IPS-18a (cell line): ENCODE measurements around the gene GPR18.
"Not testable (repeated sequence)": the region's sequence is repeated elsewhere in the genome, so short reads cannot be mapped to it uniquely, and the experiment has no call there.

ENCODE experiments used
- H3K27ac ChIP-seq: one replicate; pipeline ENCODE4 v1.5.1; 2013; ENCODE audit warnings: low read length
- H3K27me3 ChIP-seq: one replicate; pipeline ENCODE4 v1.6.1; 2013; ENCODE audit warnings: mild to moderate bottlenecking, low read length; ENCODE audit not compliant: control insufficient read depth, insufficient read depth
- H3K36me3 ChIP-seq: one replicate; pipeline ENCODE4 v1.6.1; 2013; ENCODE audit warnings: low read depth, low read length; ENCODE audit not compliant: control insufficient read depth
- H3K4me1 ChIP-seq: one replicate; pipeline ENCODE4 v1.6.1; 2013; ENCODE audit warnings: low read depth, low read length; ENCODE audit not compliant: control insufficient read depth
- H3K4me3 ChIP-seq: one replicate; pipeline ENCODE4 v1.5.1; 2013; ENCODE audit warnings: low read length
- H3K9ac ChIP-seq: one replicate; pipeline ENCODE4 v1.6.1; 2013; ENCODE audit warnings: mild to moderate bottlenecking, low read length, moderate library complexity
- H3K9me3 ChIP-seq: one replicate; pipeline ENCODE4 v1.6.1; 2013; ENCODE audit warnings: low read depth, low read length; ENCODE audit not compliant: control insufficient read depth

The GPR18 gene

DNA sequence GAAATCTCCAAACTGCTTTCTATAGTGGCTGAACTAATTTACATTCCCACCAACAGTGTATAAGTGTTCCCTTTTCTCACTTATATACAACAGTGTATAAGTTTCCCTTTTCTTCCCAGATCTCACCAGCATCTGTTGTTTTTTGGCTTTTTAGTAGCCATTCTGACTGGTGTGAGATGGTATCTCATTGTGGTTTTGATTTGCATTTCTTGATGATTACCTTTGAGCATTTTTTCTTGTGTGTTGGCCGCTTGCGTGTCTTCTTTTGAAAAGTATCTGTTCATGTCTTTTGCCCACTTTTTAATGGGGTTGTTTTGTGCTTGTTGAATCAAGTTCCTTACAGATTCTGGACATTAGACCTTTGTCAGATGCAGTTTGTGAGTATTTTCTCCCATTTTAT is 8.6 kb downstream of the GPR18 start:
- not testable (repeated sequence) for H3K9me3 ChIP-seq, H3K36me3 ChIP-seq, H3K27me3 ChIP-seq, H3K9ac ChIP-seq, H3K4me1 ChIP-seq, H3K4me3 ChIP-seq, H3K27ac ChIP-seq

GRCh38 chr13:99249178-99249577 is 9.0 kb downstream of the GPR18 start:
- not testable (repeated sequence) for H3K27me3 ChIP-seq, H3K36me3 ChIP-seq, H3K4me3 ChIP-seq, H3K4me1 ChIP-seq, H3K9ac ChIP-seq, H3K27ac ChIP-seq, H3K9me3 ChIP-seq

DNA sequence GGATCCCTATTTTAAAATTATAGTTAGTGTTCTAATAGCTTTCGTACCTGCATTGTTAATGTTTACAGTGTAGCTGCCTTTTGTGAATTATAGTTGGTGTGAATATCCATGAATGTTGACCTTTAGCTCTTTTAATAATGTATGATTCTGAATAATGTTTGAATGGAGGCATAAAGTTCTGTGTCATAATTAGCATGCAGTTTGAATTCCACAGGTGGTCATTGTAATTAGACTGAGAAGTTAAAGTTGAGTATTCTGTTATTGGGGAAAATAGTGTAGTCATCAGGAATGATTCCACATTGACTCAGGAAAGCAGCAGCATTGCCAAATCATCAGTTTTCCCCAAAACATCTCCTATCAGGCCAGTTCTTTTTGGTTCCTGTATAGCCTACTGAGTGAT is 12.1 kb downstream of the GPR18 start:
- H3K9ac ChIP-seq, result no peak overlapping the region
- H3K9me3 ChIP-seq, result no peaks in the 10 kb centered on the region
- H3K27ac ChIP-seq, result no peak overlapping the region
- no peaks in the 10 kb centered on the region for H3K4me1 ChIP-seq
- H3K27me3 ChIP-seq, result no peaks in the 10 kb centered on the region
- peaks cover 14% of the 10 kb centered on the region for H3K36me3 ChIP-seq
- no peak overlapping the region for H3K4me3 ChIP-seq

GRCh38 chr13:99237981-99238662 is 20.1 kb downstream of the GPR18 start:
- H3K27me3 ChIP-seq, result no peaks in the 10 kb centered on the region
- H3K4me3 ChIP-seq, result no peak overlapping the region
- H3K36me3 ChIP-seq, result peaks cover 25% of the 10 kb centered on the region
- H3K27ac ChIP-seq, result no peak overlapping the region
- no peaks in the 10 kb centered on the region for H3K4me1 ChIP-seq
- H3K9me3 ChIP-seq, result no peaks in the 10 kb centered on the region
- no peak overlapping the region for H3K9ac ChIP-seq

DNA sequence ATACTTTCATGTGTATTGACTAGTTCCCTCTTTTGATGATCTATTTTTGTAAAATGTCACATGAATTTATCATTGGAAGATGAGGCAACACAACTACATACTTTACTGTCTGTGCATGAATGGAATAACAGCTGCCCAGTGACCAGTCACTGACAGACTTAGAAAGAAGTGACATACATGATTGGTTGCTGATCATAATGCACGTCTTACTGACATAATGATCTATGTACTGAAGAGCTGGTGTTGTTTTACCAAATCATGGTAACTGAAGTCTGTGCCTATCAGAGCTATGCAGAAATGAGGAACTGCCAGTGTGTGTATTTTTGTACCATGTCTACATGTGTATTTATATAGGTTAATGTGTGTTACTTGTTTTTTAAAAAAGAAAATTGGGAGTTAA is 26.5 kb downstream of the GPR18 start:
- H3K27ac ChIP-seq, result no peak overlapping the region
- H3K4me3 ChIP-seq, result no peak overlapping the region
- H3K9me3 ChIP-seq, result no peaks in the 10 kb centered on the region
- no peak overlapping the region for H3K9ac ChIP-seq
- H3K36me3 ChIP-seq, result no peaks in the 10 kb centered on the region
- no peaks in the 10 kb centered on the region for H3K27me3 ChIP-seq
- H3K4me1 ChIP-seq, result no peaks in the 10 kb centered on the region

DNA sequence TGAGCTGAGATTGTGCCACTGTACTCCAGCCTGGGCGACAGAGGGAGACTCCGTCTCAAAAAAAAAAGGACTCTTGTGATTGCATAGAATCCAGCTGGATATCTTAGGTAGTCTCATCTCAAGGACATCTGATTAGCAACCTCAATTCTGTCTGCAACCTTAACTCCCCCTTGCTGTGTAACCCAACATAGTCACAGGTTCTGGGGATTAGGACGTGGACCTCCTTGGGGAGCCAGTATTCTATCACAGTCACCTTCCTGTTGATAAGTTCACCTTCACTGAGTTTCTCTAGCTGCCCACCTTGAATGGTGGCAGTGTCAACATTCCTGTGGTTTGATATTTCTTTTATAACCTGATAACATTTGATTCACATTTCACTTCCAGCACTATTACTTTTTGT is 27.2 kb downstream of the GPR18 start:
- Histone ChIP-seq H3K4me1 (no peaks in the 10 kb centered on the region), H3K27ac (no peak overlapping the region), H3K4me3 (no peak overlapping the region), H3K9me3 (no peaks in the 10 kb centered on the region), H3K36me3 (no peaks in the 10 kb centered on the region), H3K9ac (no peak overlapping the region), H3K27me3 (no peaks in the 10 kb centered on the region)

- not testable (repeated sequence) for H3K36me3 ChIP-seq, H3K27ac ChIP-seq, H3K9ac ChIP-seq, H3K4me3 ChIP-seq, H3K9me3 ChIP-seq, H3K27me3 ChIP-seq, H3K4me1 ChIP-seq
Observed at GRCh38 chr13:99230588-99230987, 27.6 kb downstream of the GPR18 start.

DNA sequence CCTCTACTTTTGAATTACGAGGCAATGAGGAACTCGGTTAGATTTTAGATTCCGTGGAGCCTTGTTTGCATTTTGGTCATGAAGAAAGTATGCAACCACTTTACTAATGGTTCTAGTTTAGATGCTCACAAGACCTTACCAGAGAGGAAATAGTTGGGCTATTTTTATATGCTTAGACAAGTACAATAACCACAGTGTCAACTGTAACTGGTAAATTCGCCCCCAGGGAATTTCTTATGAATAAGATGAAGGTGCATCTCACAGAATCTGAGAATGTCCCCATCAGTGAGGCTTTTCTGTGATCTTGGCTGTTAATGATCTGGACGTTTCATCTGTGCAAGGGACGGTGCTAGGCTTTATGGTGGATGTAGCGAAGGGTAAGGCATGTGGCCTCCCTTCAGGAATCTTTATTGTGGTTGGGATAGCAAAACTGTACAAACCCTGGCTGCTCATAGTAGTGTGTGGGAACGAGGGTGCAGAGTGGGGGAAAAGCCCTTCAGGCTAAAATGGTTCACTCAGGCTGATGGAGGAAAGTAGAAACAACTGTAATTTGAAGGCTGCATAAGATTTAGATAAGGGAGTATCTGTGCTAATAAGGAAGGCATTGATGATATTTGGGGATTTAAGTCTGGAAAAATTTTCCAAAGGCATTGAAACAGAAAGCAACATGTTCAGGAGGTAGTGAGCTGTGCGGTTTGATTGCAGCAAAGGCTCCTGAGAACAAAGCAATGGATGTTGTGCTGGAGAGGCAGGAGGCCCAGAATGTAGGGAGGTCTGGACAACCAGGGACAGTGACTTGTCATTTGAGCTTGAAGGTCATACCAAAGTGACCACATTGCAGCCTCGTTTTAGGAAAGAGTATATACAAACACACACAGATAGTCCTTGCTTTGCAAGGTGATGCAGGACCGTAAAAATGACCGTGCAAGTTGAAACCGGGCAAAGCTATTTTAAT is 29.2 kb downstream of the GPR18 start:
- no peaks in the 10 kb centered on the region for H3K36me3 ChIP-seq
- no peak overlapping the region for H3K4me3 ChIP-seq
- H3K9me3 ChIP-seq, result no peaks in the 10 kb centered on the region
- no peak overlapping the region for H3K9ac ChIP-seq
- peaks cover under 1% of the 10 kb centered on the region for H3K4me1 ChIP-seq
- H3K27ac ChIP-seq, result no peak overlapping the region
- no peaks in the 10 kb centered on the region for H3K27me3 ChIP-seq

DNA sequence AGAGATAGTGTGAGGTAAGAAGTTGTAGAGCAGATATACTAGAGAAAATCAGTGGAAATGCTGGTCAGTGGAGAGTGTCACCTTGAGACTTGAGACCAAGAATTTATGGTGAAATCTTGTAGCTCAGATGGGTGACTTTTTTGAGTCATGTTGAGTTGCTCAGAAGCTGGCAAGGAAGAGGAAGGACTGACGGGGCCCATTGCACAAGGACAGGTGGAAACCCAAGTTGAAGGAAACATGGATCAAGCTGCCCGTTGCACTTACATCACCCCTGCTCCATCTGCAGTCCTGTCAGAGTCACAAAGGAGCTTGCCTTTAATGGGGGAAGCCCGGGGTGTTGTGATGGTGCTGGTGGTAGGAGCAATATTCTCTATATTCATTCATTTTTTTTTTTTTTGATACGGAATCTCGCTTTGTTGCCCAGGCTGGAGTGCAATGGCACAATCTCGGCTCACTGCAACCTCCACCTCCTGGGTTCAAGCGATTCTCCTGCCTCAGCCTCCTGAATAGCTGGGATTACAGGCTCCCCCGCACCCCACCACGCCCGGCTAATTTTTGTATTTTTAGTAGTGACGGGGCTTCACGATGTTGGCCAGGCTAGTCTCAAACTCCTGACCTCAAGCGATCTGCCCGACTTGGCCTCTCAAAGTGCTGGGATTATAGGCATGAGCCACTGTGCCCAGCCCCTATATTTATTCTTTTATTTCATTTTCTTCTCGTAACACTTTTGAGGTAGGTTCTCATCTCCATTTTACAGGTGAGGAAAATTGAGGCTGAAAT is 30.1 kb downstream of the GPR18 start:
- Histone ChIP-seq H3K4me1 (peaks cover 7% of the 10 kb centered on the region), H3K27me3 (no peaks in the 10 kb centered on the region), H3K9ac (no peak overlapping the region), H3K27ac (no peak overlapping the region), H3K36me3 (no peaks in the 10 kb centered on the region), H3K9me3 (no peaks in the 10 kb centered on the region), H3K4me3 (no peak overlapping the region)

DNA sequence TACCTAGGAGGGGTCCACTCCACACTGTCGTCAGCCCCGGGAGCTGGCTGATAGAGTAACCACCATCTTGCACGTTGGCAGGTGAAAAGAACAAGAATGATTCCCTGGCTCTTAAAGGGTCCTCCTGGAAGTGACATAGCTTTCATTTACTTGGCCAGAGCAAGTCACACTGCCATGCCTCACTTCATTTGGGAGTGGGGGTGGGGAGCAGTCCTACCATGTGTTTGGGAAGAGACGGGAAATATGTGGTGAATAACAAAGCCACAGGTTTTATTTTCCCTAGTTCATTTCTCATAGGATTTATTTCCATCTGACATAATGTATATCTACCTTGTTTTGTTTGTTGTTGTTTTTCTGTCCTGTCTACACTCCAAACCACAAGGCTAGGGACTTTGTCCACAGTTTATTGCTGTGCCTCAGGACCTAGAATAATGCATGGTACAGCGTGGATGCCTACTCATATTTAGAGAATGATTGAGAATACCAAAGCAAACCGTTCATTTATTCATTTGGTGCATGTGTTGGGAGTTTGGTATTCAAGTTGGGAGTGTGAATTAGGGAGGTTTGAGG is 30.8 kb downstream of the GPR18 start:
- Histone ChIP-seq H3K27ac (no peak overlapping the region), H3K36me3 (no peaks in the 10 kb centered on the region), H3K4me3 (no peak overlapping the region), H3K9ac (no peak overlapping the region), H3K27me3 (no peaks in the 10 kb centered on the region), H3K4me1 (peaks cover 7% of the 10 kb centered on the region), H3K9me3 (no peaks in the 10 kb centered on the region)

DNA sequence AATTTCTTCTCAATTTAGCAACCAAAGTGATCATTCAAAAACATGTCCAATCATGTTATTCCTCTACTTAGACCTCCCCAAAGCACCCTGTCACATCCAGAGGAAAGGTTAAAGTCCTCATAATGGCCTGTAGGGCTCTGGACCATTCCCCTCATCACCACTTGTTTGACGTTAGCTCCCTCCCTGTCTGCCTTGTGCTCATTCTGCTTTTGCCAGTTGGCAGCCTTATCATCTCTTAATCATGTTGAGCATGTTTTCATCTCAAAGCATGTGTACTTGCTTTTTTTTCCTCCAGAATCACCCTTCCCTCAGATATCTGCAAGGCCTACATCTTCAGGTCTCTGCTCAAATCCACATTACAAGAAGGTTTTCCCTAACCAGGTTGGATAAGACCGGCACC is 31.7 kb downstream of the GPR18 start:
- Histone ChIP-seq H3K4me3 (no peak overlapping the region), H3K27ac (no peak overlapping the region), H3K27me3 (no peaks in the 10 kb centered on the region), H3K9me3 (no peaks in the 10 kb centered on the region), H3K9ac (no peak overlapping the region), H3K4me1 (peaks cover 7% of the 10 kb centered on the region), H3K36me3 (no peaks in the 10 kb centered on the region)
